GM12891 (cell line): ENCODE measurements around the gene MYO5C.

Experiments used
- POLR2A ChIP-seq: IDR thresholded peaks from 2 replicates; pipeline ENCODE4 v1.6.1; 2011; ENCODE audit warnings: low read depth, low read length, control low read depth
- POLR2AphosphoS5 ChIP-seq: IDR thresholded peaks from 2 replicates; pipeline ENCODE4 v1.6.1; 2011; ENCODE audit warnings: low read depth, low read length, control low read depth
- SPI1 ChIP-seq: IDR thresholded peaks from 2 replicates; pipeline ENCODE4 v1.6.1; 2011; ENCODE audit warnings: low read depth, low read length, control low read depth
- TAF1 ChIP-seq: IDR thresholded peaks from 2 replicates; pipeline ENCODE4 v1.6.1; 2011; ENCODE audit warnings: low read depth, low read length, control low read depth

DNA sequence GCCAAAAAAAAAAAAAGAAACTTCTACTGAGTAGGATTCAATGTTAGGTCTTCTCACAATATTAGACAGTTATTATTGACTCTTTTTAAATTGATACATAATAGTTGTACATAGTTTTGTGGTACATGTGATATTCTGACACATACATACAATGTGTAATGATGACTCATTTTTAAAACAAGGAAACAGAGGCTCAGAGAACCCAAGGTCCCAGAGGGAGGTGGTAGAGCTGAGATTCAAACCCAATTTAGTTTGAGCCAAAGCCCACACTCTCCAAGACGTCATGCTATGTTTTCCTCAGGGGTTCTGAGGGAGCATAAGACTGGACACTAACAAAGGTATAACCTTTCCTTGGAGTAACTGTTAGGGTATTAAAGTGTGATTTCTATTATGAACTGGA lies 40.6 kb downstream of the MYO5C start:
- TF ChIP-seq POLR2A (no peak), TAF1 (no peak), POLR2AphosphoS5 (no peak), SPI1 (no peak)
